CD4-positive, CD25-positive, alpha-beta regulatory T cell (primary cell): ENCODE results near the gene CDK12. TPM values are rescaled to one million over a fixed set of nuclear protein-coding genes. Genes with fewer than 3 reads are reported as not detected.
A peak's percentile ranks its signal among the peaks of the same experiment; 100 is the strongest.

ENCODE experiments used
- ATAC-seq, 2 donors: fragments of 150-1000 bp; cut with Tn5 transposase; one replicate each; pipeline ENCODE4 v1.10.0; 2021; ENCODE audit warnings: low read depth in 2 of 2, moderate number of reproducible peaks in 2 of 2, moderate library complexity in 1 of 2
- DNase-seq, 3 donors: peaks; one replicate each; pipeline versions ENCODE4 v3.0.0 to v3.0.0-alpha.2; 2012 to 2022; ENCODE audit warnings: mixed read lengths in 1 of 3
- H3K27ac ChIP-seq: one replicate; pipeline ENCODE4 v1.7.0; 2013; ENCODE audit warnings: mild to moderate bottlenecking, low read length; ENCODE audit not compliant: insufficient read depth, poor library complexity, severe bottlenecking
- H3K27me3 ChIP-seq: one replicate; pipeline ENCODE4 v1.7.0; 2013; ENCODE audit warnings: low read length; ENCODE audit not compliant: control insufficient read depth, insufficient read depth
- H3K36me3 ChIP-seq: one replicate; pipeline ENCODE4 v1.7.0; 2013; ENCODE audit warnings: mild to moderate bottlenecking, low read length, moderate library complexity; ENCODE audit not compliant: control insufficient read depth, insufficient read depth
- H3K4me1 ChIP-seq: 2 replicates; pipeline ENCODE4 v1.7.0; 2013; ENCODE audit warnings: mild to moderate bottlenecking, low read length; ENCODE audit not compliant: insufficient read depth, control insufficient read depth, poor library complexity, severe bottlenecking
- H3K4me3 ChIP-seq: one replicate; pipeline ENCODE4 v1.7.0; 2013; ENCODE audit warnings: low read depth, mild to moderate bottlenecking, low read length, moderate library complexity
- H3K9me3 ChIP-seq, 2 experiments: 1 replicate in 1 of 2; 2 replicates in 1 of 2; pipeline ENCODE4 v1.7.0; 2013; ENCODE audit warnings: low read length in 2 of 2, mild to moderate bottlenecking in 1 of 2, moderate library complexity in 1 of 2; ENCODE audit not compliant: control insufficient read depth in 2 of 2
- H3K27ac Mint-ChIP-seq, 3 donors: one replicate each; pipeline ENCODE4 v1.8.0; 2020 to 2022; ENCODE audit warnings: mild to moderate bottlenecking in 3 of 3, mixed read lengths in 3 of 3, moderate library complexity in 2 of 3
- H3K27me3 Mint-ChIP-seq: one replicate; pipeline ENCODE4 v1.8.0; 2022; ENCODE audit warnings: mild to moderate bottlenecking, mixed read lengths
- H3K36me3 Mint-ChIP-seq: one replicate; pipeline ENCODE4 v1.8.0; 2020; ENCODE audit warnings: mixed read lengths
- H3K4me1 Mint-ChIP-seq, 4 donors: one replicate each; pipeline ENCODE4 v1.8.0; 2020 to 2022; ENCODE audit warnings: mixed read lengths in 4 of 4, mild to moderate bottlenecking in 1 of 4
- H3K4me3 Mint-ChIP-seq, 4 donors: one replicate each; pipeline ENCODE4 v1.8.0; 2020 to 2022; ENCODE audit warnings: mild to moderate bottlenecking in 4 of 4, mixed read lengths in 4 of 4, moderate library complexity in 3 of 4
- H3K9me3 Mint-ChIP-seq, 7 donors: one replicate each; pipeline ENCODE4 v1.8.0; 2020 to 2022; ENCODE audit warnings: mixed read lengths in 7 of 7, mild to moderate bottlenecking in 3 of 7, moderate library complexity in 2 of 7
- polyA plus RNA-seq, 4 donors: library from polyadenylated mRNA; unstranded; fragments of 300-500 nt; fragmentation: Illumina TruSeq; gene quantifications; one replicate each; pipeline ENCODE4 v1.2.3, GENCODE V29; 2021
- total RNA-seq: library from RNA; stranded (reverse); gene quantifications from one replicate; pipeline ENCODE4 v1.2.3, GENCODE V29; 2022

Gene CDK12
- total and polyA plus RNA-seq, 5 donors from 2014 or later, result 2.1 to 110 (median 3.7) TPM

GRCh38 chr17:39507511-39507910 lies 46.2 kb downstream of the CDK12 start:
- no peak overlapping the region for H3K27ac ChIP-seq
- peaks cover 0 to 13% (median 10%) of the 10 kb centered on the region in 4 donors for H3K4me1 Mint-ChIP-seq
- H3K9me3 ChIP-seq, result no peaks in the 10 kb centered on the region
- no peaks in the 10 kb centered on the region for H3K4me1 ChIP-seq
- peaks cover 0 to 1% (median 0%) of the 10 kb centered on the region in 7 donors for H3K9me3 Mint-ChIP-seq
- H3K27ac Mint-ChIP-seq, result no peak overlapping the region
- H3K4me3 Mint-ChIP-seq, result no peak overlapping the region
- H3K36me3 Mint-ChIP-seq, result peaks cover 50% of the 10 kb centered on the region
- H3K27me3 ChIP-seq, result no peaks in the 10 kb centered on the region
- no peak overlapping the region for H3K4me3 ChIP-seq
- peaks cover 80% of the 10 kb centered on the region for H3K36me3 ChIP-seq
- DNase-seq (no peak), ATAC-seq (no peak)
- H3K27me3 Mint-ChIP-seq, result no peaks in the 10 kb centered on the region

- DNase-seq (no peak), ATAC-seq (no peak)
- peaks cover 42% of the 10 kb centered on the region for H3K36me3 Mint-ChIP-seq
- no peaks in the 10 kb centered on the region for H3K27me3 Mint-ChIP-seq
- Histone ChIP-seq H3K4me3 (no peak overlapping the region), H3K36me3 (peaks cover 81% of the 10 kb centered on the region), H3K4me1 (no peaks in the 10 kb centered on the region), H3K27me3 (no peaks in the 10 kb centered on the region), H3K27ac (no peak overlapping the region), H3K9me3 (no peaks in the 10 kb centered on the region)
- H3K4me3 Mint-ChIP-seq, result no peak overlapping the region
- H3K4me1 Mint-ChIP-seq, result peaks cover 0 to 20% (median 10%) of the 10 kb centered on the region in 4 donors
- H3K9me3 Mint-ChIP-seq, result peaks cover 0 to 1% (median 0%) of the 10 kb centered on the region in 7 donors
- H3K27ac Mint-ChIP-seq, result peak overlapping the region in 1 of 3 donors; percentile 48
Observed at GRCh38 chr17:39508987-39509386, 47.7 kb downstream of the CDK12 start.

- H3K27me3 ChIP-seq, result no peaks in the 10 kb centered on the region
- ATAC-seq (no peak), DNase-seq (no peak)
- H3K27me3 Mint-ChIP-seq, result no peaks in the 10 kb centered on the region
- H3K4me1 ChIP-seq, result no peaks in the 10 kb centered on the region
- peaks cover 0 to 27% (median 4%) of the 10 kb centered on the region in 4 donors for H3K4me1 Mint-ChIP-seq
- peaks cover 90% of the 10 kb centered on the region for H3K36me3 ChIP-seq
- no peak overlapping the region for H3K4me3 ChIP-seq
- H3K9me3 ChIP-seq, result no peaks in the 10 kb centered on the region
- H3K27ac Mint-ChIP-seq, result peak overlapping the region in 2 of 3 donors; percentile 51 to 81
- no peaks in the 10 kb centered on the region for H3K9me3 Mint-ChIP-seq
- no peak overlapping the region for H3K27ac ChIP-seq
- H3K36me3 Mint-ChIP-seq, result peaks cover 44% of the 10 kb centered on the region
- H3K4me3 Mint-ChIP-seq, result no peak overlapping the region
Observed at GRCh38 chr17:39513309-39513708, 52.0 kb downstream of the CDK12 start.

- Mint-ChIP-seq H3K4me3 (no peak overlapping the region), H3K4me1 (peaks cover 0 to 27% (median 4%) of the 10 kb centered on the region in 4 donors), H3K9me3 (no peaks in the 10 kb centered on the region), H3K36me3 (peaks cover 44% of the 10 kb centered on the region), H3K27me3 (no peaks in the 10 kb centered on the region), H3K27ac (no peak overlapping the region)
- DNase-seq (no peak), ATAC-seq (no peak)
- Histone ChIP-seq H3K4me1 (no peaks in the 10 kb centered on the region), H3K4me3 (no peak overlapping the region), H3K9me3 (no peaks in the 10 kb centered on the region), H3K36me3 (peaks cover 90% of the 10 kb centered on the region), H3K27ac (no peak overlapping the region), H3K27me3 (no peaks in the 10 kb centered on the region)
Observed at GRCh38 chr17:39513915-39514314, 52.6 kb downstream of the CDK12 start.

GRCh38 chr17:39517224-39517623 lies 55.9 kb downstream of the CDK12 start:
- no peaks in the 10 kb centered on the region for H3K27me3 Mint-ChIP-seq
- no peak for DNase-seq
- Histone ChIP-seq H3K4me3 (no peak overlapping the region), H3K9me3 (no peaks in the 10 kb centered on the region), H3K36me3 (peaks cover 95% of the 10 kb centered on the region), H3K27ac (no peak overlapping the region), H3K27me3 (no peaks in the 10 kb centered on the region), H3K4me1 (no peaks in the 10 kb centered on the region)
- H3K27ac Mint-ChIP-seq, result peak overlapping the region in 1 of 3 donors; percentile 31
- no peak overlapping the region for H3K4me3 Mint-ChIP-seq
- H3K4me1 Mint-ChIP-seq, result peaks cover 0 to 17% (median 0%) of the 10 kb centered on the region in 4 donors
- no peak for ATAC-seq
- peaks cover 25% of the 10 kb centered on the region for H3K36me3 Mint-ChIP-seq
- no peaks in the 10 kb centered on the region for H3K9me3 Mint-ChIP-seq

- Mint-ChIP-seq H3K4me3 (no peak overlapping the region), H3K36me3 (peaks cover 54% of the 10 kb centered on the region), H3K27me3 (no peaks in the 10 kb centered on the region), H3K27ac (peak overlapping the region in 2 of 3 donors; percentile 17 to 51), H3K9me3 (no peaks in the 10 kb centered on the region), H3K4me1 (peaks cover 0 to 10% (median 0%) of the 10 kb centered on the region in 4 donors)
- no peak overlapping the region for H3K4me3 ChIP-seq
- H3K27ac ChIP-seq, result no peak overlapping the region
- no peaks in the 10 kb centered on the region for H3K4me1 ChIP-seq
- no peaks in the 10 kb centered on the region for H3K9me3 ChIP-seq
- H3K27me3 ChIP-seq, result no peaks in the 10 kb centered on the region
- DNase-seq (no peak), ATAC-seq (no peak)
- H3K36me3 ChIP-seq, result peaks cover 85% of the 10 kb centered on the region
Observed at GRCh38 chr17:39525801-39526506, 64.7 kb downstream of the CDK12 start.

- Histone ChIP-seq H3K4me3 (no peak overlapping the region), H3K4me1 (no peaks in the 10 kb centered on the region), H3K9me3 (no peaks in the 10 kb centered on the region), H3K27me3 (no peaks in the 10 kb centered on the region), H3K36me3 (peaks cover 81% of the 10 kb centered on the region), H3K27ac (no peak overlapping the region)
- ATAC-seq (no peak), DNase-seq (peak in 2 of 3 donors; percentile 18 to 53)
- Mint-ChIP-seq H3K27ac (no peak overlapping the region), H3K4me3 (no peak overlapping the region), H3K36me3 (peaks cover 58% of the 10 kb centered on the region), H3K4me1 (peaks cover 6 to 14% (median 12%) of the 10 kb centered on the region in 4 donors), H3K27me3 (no peaks in the 10 kb centered on the region), H3K9me3 (no peaks in the 10 kb centered on the region)
Observed at GRCh38 chr17:39527220-39527813, 66.0 kb downstream of the CDK12 start.
